ENCODE measurements around the gene MYH2. TPM values are rescaled to one million over a fixed set of nuclear protein-coding genes. Genes with fewer than 3 reads are reported as not detected.

Gene MYH2
- not detected for total RNA-seq

- Mint-ChIP-seq H3K36me3 (ENCODE audit: low read depth) (no peaks in the 10 kb centered on the region), H3K27ac (no peak within 1 kb of the TSS)
- POLR2A ChIA-PET: no interaction called here
These were observed at the start of gene MYH2 for GRCh38 chr17:10549096-10549842. MYH2 (minus strand) TSS chr17:10549658; CDS start chr17:10547920, 1,738 bp downstream.

DNA sequence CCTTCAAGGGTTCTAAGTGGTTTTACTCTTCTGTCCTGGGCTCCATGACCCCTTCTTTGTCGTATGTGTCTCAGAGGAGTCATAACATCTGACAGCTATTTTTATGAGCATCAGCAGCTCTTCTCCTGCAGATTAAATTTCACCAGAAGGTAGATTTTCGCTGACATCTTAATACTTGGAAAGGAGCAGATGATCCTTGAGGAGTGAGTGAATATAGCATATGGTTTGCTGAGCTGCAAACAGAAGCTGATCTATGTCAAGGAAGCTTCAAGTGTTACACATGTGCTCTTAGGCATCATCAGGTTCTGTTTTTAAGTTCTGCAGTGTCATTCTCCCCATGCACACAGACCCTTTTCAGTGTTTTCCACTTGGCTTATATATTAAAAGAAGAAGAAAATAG is 49.2 kb upstream of the MYH2 start:
- Mint-ChIP-seq H3K27ac (no peak overlapping the region), H3K4me1 (no peaks in the 10 kb centered on the region), H3K27me3 (no peaks in the 10 kb centered on the region), H3K36me3 (ENCODE audit: low read depth) (no peaks in the 10 kb centered on the region), H3K9me3 (no peaks in the 10 kb centered on the region), H3K4me3 (no peak overlapping the region)
- POLR2A ChIA-PET: no interaction called here
- CTCF ChIA-PET: no interaction called here
- DNase-seq: no peak

More at GRCh38 chr17:10549096-10549842, at the start of gene MYH2:
- H3K4me3 Mint-ChIP-seq: no peak within 1 kb of the TSS
- no peaks in the 10 kb centered on the region for H3K9me3 Mint-ChIP-seq
- H3K4me1 Mint-ChIP-seq: no peaks in the 10 kb centered on the region
- peaks cover 9% of the 10 kb centered on the region for H3K27me3 Mint-ChIP-seq
- no peak for DNase-seq
- CTCF ChIA-PET: no interaction called here

DNA sequence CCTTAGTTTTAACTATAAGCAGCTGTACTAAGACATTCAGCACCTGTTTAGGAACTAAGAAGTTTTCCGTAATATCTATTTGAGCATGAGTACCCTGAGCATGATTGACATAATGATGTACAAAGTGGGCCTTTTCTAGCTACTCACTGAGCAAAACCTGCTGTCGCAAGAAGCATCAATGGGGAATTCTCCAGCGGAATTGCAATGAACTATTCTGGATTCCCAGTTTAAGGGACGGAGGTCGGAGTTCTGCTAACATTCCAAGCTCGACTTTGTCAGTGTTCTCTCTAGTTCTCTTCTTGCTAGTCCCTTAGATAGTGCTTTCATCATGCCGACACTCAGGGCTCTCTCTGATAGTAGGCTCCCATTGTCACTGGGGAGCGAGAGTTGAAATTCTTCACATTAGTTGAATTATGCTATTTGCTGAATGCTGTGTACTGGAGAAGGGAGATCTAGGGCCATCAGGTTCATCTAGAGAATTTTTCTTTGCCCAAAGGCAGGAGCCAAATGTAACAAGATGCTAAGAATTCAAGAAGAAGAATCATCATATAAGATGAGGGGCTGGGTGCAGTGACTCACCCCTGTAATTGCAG is 40.2 kb upstream of the MYH2 start:
- H3K4me3 Mint-ChIP-seq: no peak overlapping the region
- no peak for DNase-seq
- no peak overlapping the region for H3K27ac Mint-ChIP-seq
- no peaks in the 10 kb centered on the region for H3K4me1 Mint-ChIP-seq
- H3K9me3 Mint-ChIP-seq: no peaks in the 10 kb centered on the region
- ChIA-PET CTCF (interaction anchor here (0.5 kb wide), 1 partner anchor 10 kb away, joined by 3 read pairs; no protein-coding TSS in a partner anchor), POLR2A (no interaction called here)
- no peaks in the 10 kb centered on the region for H3K36me3 Mint-ChIP-seq (ENCODE audit: low read depth)
- no peaks in the 10 kb centered on the region for H3K27me3 Mint-ChIP-seq

GRCh38 chr17:10585529-10585928 is 36.1 kb upstream of the MYH2 start:
- no peaks in the 10 kb centered on the region for H3K4me1 Mint-ChIP-seq
- no peaks in the 10 kb centered on the region for H3K27me3 Mint-ChIP-seq
- POLR2A ChIA-PET: no interaction called here
- H3K27ac Mint-ChIP-seq: no peak overlapping the region
- no peak overlapping the region for H3K4me3 Mint-ChIP-seq
- CTCF ChIA-PET: interaction anchor here (0.6 kb wide), 1 partner anchor 807 kb away, joined by 6 read pairs; no protein-coding TSS in a partner anchor
- no peaks in the 10 kb centered on the region for H3K36me3 Mint-ChIP-seq (ENCODE audit: low read depth)
- no peak for DNase-seq
- H3K9me3 Mint-ChIP-seq: no peaks in the 10 kb centered on the region

GRCh38 chr17:10583834-10584233 is 34.4 kb upstream of the MYH2 start:
- Mint-ChIP-seq H3K4me1 (no peaks in the 10 kb centered on the region), H3K27ac (no peak overlapping the region), H3K36me3 (ENCODE audit: low read depth) (no peaks in the 10 kb centered on the region), H3K4me3 (no peak overlapping the region), H3K9me3 (no peaks in the 10 kb centered on the region), H3K27me3 (peaks cover 3% of the 10 kb centered on the region)
- ChIA-PET POLR2A (no interaction called here), CTCF (no interaction called here)
- no peak for DNase-seq

- no peak overlapping the region for H3K27ac Mint-ChIP-seq
These were observed 29.8 kb upstream of the MYH2 start for GRCh38 chr17:10579270-10579669.

GRCh38 chr17:10574324-10574723 is 24.9 kb upstream of the MYH2 start:
- Mint-ChIP-seq H3K4me3 (no peak overlapping the region), H3K9me3 (no peaks in the 10 kb centered on the region), H3K27ac (no peak overlapping the region), H3K4me1 (no peaks in the 10 kb centered on the region), H3K27me3 (peaks cover 5% of the 10 kb centered on the region), H3K36me3 (ENCODE audit: low read depth) (no peaks in the 10 kb centered on the region)
- no peak for DNase-seq
- CTCF ChIA-PET: no interaction called here
- POLR2A ChIA-PET: no interaction called here

More at GRCh38 chr17:10579270-10579669, 29.8 kb upstream of the MYH2 start:
- no peak for DNase-seq
- ChIA-PET CTCF (no interaction called here), POLR2A (interaction anchor here (0.7 kb wide), 1 partner anchor 983 kb away, joined by 5 read pairs; no protein-coding TSS in a partner anchor)
- Mint-ChIP-seq H3K4me3 (no peak overlapping the region), H3K9me3 (no peaks in the 10 kb centered on the region), H3K27me3 (peaks cover 3% of the 10 kb centered on the region), H3K4me1 (no peaks in the 10 kb centered on the region), H3K36me3 (ENCODE audit: low read depth) (no peaks in the 10 kb centered on the region)

GRCh38 chr17:10563991-10564660 is 14.7 kb upstream of the MYH2 start:
- Mint-ChIP-seq H3K36me3 (ENCODE audit: low read depth) (no peaks in the 10 kb centered on the region), H3K27ac (no peak overlapping the region), H3K9me3 (no peaks in the 10 kb centered on the region), H3K27me3 (peaks cover 3% of the 10 kb centered on the region), H3K4me3 (no peak overlapping the region), H3K4me1 (no peaks in the 10 kb centered on the region)
- ChIA-PET POLR2A (no interaction called here), CTCF (no interaction called here)
- no peak for DNase-seq

- H3K27me3 Mint-ChIP-seq: no peaks in the 10 kb centered on the region
- POLR2A ChIA-PET: no interaction called here
- CTCF ChIA-PET: no interaction called here
- H3K9me3 Mint-ChIP-seq: no peaks in the 10 kb centered on the region
- no peaks in the 10 kb centered on the region for H3K36me3 Mint-ChIP-seq (ENCODE audit: low read depth)
- no peak for DNase-seq
- no peak overlapping the region for H3K4me3 Mint-ChIP-seq
- no peak overlapping the region for H3K27ac Mint-ChIP-seq
- H3K4me1 Mint-ChIP-seq: no peaks in the 10 kb centered on the region
These were observed 8.6 kb upstream of the MYH2 start for GRCh38 chr17:10558049-10558448.

DNA sequence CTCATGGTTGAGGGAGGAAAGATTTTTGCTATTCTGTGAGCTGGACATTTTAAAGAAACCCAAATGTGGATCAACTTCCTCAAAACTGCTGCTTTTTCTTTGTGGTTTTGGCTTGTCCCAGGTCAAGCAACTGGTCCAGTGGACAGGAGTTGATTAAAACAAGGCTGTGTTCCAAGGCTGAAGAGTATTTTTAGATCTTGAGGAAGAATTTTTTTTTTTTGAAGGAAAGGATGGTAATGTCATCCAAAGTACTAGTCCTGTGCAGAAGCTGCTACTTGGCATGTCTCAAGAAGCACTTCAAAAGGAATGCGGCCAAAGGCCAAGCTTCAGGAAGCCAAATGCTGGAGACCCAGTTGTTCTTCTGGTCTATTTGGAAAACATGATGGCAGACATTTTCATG is 8.0 kb upstream of the MYH2 start:
- Mint-ChIP-seq H3K4me1 (no peaks in the 10 kb centered on the region), H3K27me3 (no peaks in the 10 kb centered on the region), H3K27ac (no peak overlapping the region), H3K4me3 (no peak overlapping the region), H3K9me3 (no peaks in the 10 kb centered on the region), H3K36me3 (ENCODE audit: low read depth) (no peaks in the 10 kb centered on the region)
- ChIA-PET POLR2A (no interaction called here), CTCF (interaction anchor here (0.7 kb wide), 1 partner anchor 241 kb away, joined by 3 read pairs; no protein-coding TSS in a partner anchor)
- DNase-seq: no peak

- no peak overlapping the region for H3K27ac Mint-ChIP-seq
- no peaks in the 10 kb centered on the region for H3K4me1 Mint-ChIP-seq
- H3K36me3 Mint-ChIP-seq (ENCODE audit: low read depth): no peaks in the 10 kb centered on the region
- POLR2A ChIA-PET: no interaction called here
- CTCF ChIA-PET: no interaction called here
- no peaks in the 10 kb centered on the region for H3K9me3 Mint-ChIP-seq
- no peaks in the 10 kb centered on the region for H3K27me3 Mint-ChIP-seq
- DNase-seq: no peak
- H3K4me3 Mint-ChIP-seq: no peak overlapping the region
These were observed 7.0 kb upstream of the MYH2 start for GRCh38 chr17:10556301-10557005.

DNA sequence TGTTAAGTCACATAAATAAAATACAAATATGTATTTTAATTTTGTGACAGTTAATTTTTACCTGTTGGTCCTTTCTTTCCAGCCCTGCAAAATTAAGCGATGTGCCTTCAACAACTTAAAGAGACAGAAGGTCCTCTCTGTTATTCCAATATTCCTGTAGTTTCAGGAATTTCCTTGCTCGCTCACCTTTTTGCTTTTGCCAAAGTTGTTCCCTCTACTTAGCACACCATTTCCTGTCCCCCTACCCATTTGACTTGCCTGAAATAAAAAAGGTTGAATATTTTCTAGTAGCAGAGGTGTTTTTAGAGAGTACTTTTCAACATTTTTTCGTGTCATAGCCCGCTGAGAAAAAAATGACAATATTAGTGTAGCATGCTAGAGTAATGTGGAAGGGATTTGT is 556 bp upstream of the MYH2 start:
- H3K4me3 Mint-ChIP-seq: no peak overlapping the region

DNA sequence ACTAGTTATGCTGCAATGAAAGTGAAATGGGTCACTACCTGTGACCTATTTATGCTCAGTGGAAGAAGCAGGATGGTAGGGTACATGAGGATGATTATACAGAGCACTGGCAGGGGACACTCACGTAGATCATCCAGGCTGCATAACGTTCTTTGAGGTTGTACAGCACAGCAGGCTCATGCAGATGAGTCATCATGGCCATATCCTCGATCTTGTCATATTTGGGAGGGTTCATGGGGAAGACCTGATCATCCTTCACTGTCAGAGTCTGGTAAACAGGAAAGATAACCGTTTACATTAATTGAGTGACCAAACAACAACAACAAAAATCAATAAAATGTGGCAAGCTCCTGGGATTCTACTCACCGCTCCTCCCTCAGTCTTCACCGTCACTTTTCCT is 2.1 kb downstream of the MYH2 start:
- Mint-ChIP-seq H3K36me3 (ENCODE audit: low read depth) (no peaks in the 10 kb centered on the region), H3K9me3 (peaks cover 2% of the 10 kb centered on the region), H3K27me3 (peaks cover 9% of the 10 kb centered on the region), H3K4me1 (no peaks in the 10 kb centered on the region), H3K4me3 (no peak overlapping the region), H3K27ac (no peak overlapping the region)
- ChIA-PET POLR2A (no interaction called here), CTCF (no interaction called here)
- no peak for DNase-seq

More for the DNA sequence above, 556 bp upstream of the MYH2 start:
- Mint-ChIP-seq H3K27ac (no peak overlapping the region), H3K27me3 (peaks cover 9% of the 10 kb centered on the region), H3K4me1 (no peaks in the 10 kb centered on the region), H3K9me3 (no peaks in the 10 kb centered on the region), H3K36me3 (ENCODE audit: low read depth) (no peaks in the 10 kb centered on the region)
- CTCF ChIA-PET: no interaction called here
- DNase-seq: no peak
- POLR2A ChIA-PET: no interaction called here
